ENCODE data around the gene APOA1.
A peak's percentile ranks its signal among the peaks of the same experiment; 100 is the strongest.

Gene APOA1

GRCh38 chr11:116790167-116791001, 47.0 kb downstream of the APOA1 start:
- DNase-seq (ENCODE audit: low read depth, low spot score) = no peak

GRCh38 chr11:116788975-116789374, 48.4 kb downstream of the APOA1 start:
- no peak for DNase-seq (ENCODE audit: low read depth, low spot score)

- no peak for DNase-seq (ENCODE audit: low read depth, low spot score)
Observed at GRCh38 chr11:116788534-116788933, 48.9 kb downstream of the APOA1 start.

GRCh38 chr11:116787786-116788486, 49.5 kb downstream of the APOA1 start, which contains the start of gene ZPR1:
Gene ZPR1, minus strand, starts transcription at chr11:116788023. Its CDS starts 33 bp downstream, at chr11:116787990.
- peak; percentile 66 for DNase-seq (ENCODE audit: low read depth, low spot score)

- no peak for DNase-seq (ENCODE audit: low read depth, low spot score)
Observed at GRCh38 chr11:116787436-116787785, 50.0 kb downstream of the APOA1 start.

- no peak for DNase-seq (ENCODE audit: low read depth, low spot score)
Observed at GRCh38 chr11:116786966-116787365, 50.5 kb downstream of the APOA1 start.

- no peak for DNase-seq (ENCODE audit: low read depth, low spot score)
Observed at GRCh38 chr11:116786326-116786725, 51.1 kb downstream of the APOA1 start.
